ENCODE measurements around the gene SUMO2.

- no peak for TF ChIP-seq CTCF (conservative IDR thresholded peaks at IDR 0.05; ENCODE audit: low read length)
- no peak for TF ChIP-seq EZH2phosphoT487 (IDR thresholded peaks at IDR 0.05; ENCODE audit: borderline replicate concordance, low read depth, low read length)
These were observed 36.2 kb downstream of the SUMO2 start for GRCh38 chr17:75146592-75146991.

Measured in OCI-LY7 (cell line).